HG03432 (cell line): ENCODE data around the gene PSPN.
"Not testable (repeated sequence)": the region's sequence is repeated elsewhere in the genome, so short reads cannot be mapped to it uniquely, and the experiment has no call there.

Source experiments
- ATAC-seq: cut with Tn5 transposase; IDR thresholded peaks from one replicate; pipeline ENCODE4 v1.9.1; 2021; ENCODE audit warnings: mild to moderate bottlenecking, moderate library complexity; ENCODE audit not compliant: unreplicated experiment

The PSPN gene

DNA sequence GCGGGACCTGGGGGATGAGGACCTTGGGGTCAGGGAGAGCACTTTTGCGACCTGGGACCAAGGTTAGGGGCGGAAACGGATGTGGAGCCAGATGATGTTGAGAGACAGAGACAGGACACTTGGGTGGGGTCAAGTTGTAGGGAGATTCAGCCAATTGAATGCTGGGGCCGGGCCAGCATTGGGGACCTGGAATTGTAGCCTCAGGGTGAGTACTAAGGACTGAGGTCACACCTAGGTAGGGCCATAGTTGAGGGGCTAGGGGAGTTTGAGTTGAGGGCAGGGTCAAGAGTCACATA is 2.0 kb downstream of the PSPN start:
- ATAC-seq: no peak

DNA sequence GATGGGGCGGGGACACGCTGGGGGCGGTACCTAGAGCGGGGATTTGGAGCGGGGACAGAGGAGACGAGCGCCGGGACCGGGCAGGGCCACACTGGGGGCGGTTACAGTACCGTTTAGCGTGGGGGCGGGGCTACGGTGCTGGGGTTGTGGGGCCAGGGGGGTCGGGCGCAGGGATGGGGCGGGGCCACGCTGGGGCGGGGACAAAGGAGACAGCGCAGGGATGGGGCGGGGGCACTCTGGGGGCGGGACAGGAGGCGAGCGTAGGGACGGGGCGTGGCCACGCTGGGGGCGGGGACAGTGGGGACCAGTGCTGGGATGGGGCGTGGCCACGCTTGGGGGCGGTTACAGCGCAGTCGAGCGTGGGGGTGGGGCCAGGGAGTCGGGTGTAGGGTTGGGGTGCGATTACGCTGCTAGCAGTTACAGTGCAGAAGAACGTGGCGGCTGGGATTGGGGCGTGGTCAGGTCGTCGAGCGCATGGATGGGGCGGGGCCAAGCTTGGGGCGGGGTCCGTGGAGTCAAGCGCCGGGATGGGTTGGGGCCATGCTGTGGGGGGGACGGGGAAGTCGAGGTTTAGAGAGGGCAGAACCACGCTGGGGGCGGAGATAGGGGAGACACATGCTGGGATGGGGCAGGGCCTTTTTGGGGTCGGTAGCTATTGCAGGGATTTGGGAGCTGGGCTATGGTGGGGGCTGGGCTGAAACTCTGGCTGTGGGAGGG is 2.5 kb downstream of the PSPN start:
- ATAC-seq: peak; percentile 54

DNA sequence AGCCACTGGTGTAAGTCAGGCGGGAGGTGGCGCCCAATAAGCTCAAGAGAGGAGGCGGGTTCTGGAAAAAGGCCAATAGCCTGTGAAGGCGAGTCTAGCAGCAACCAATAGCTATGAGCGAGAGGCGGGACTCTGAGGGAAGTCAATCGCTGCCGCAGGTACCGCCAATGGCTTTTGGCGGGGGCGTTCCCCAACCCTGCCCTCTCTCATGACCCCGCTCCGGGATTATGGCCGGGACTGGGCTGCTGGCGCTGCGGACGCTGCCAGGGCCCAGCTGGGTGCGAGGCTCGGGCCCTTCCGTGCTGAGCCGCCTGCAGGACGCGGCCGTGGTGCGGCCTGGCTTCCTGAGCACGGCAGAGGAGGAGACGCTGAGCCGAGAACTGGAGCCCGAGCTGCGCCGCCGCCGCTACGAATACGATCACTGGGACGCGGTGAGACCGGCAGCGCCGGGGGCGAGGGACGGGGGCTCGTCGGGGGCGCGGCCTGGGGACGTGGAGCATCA is 3.1 kb downstream of the PSPN start, which contains the start of gene ALKBH7:
Gene ALKBH7, plus strand, starts transcription at position 201 of the 502 bp plus-strand sequence. Its CDS starts 27 bp downstream, at position 228.
- peak; percentile 78 for ATAC-seq

DNA sequence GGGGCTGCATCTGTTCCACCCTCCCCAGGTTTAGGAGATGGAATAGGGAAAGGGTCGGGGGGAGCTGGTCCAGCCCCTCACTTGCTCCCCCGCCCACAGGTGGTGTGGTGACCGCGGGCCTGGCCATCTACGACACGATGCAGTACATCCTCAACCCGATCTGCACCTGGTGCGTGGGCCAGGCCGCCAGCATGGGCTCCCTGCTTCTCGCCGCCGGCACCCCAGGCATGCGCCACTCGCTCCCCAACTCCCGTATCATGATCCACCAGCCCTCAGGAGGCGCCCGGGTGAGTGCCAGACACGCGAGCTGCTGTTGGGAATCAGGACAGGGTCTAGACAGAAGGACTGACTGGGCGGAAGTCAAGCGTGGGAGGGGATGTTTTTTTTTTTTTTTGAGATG is 11.4 kb downstream of the PSPN start:
- no peak for ATAC-seq

DNA sequence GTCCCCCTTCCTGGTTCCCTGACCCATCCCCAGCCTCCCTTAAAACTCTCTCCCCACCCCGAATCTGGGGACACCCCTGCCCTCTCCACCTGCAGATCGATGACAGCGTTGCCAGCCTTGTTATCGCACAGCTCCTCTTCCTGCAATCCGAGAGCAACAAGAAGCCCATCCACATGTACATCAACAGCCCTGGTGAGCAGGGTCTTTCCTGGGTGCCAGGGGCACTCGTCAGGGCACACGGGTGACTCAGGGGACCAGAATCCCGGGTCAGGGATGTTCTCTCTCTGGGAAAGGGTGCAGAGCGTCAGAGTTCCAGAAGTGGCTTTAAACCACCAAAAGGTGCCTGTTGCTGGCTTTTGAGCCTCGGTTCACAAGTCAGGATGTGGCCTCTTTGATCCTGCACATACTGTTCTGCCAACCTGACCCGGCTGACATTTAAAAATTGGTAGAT is 13.4 kb downstream of the PSPN start:
- no peak for ATAC-seq

DNA sequence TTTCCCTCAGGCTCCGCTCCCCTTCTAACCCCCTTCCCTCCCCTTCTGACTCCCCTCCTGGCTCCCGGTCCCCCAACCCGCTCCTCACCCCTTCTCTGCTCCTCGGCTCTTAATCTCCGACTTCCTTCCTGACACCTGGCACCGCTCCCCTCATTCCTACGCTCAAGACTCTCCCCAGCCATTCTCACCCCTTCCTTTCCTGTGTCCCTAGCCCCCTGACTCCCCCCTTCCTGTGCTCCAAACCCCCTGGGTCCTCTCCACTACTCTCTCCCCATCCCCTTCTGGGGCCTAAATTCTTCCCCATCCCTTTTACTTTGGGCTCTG is 13.7 kb downstream of the PSPN start:
- ATAC-seq: no peak

DNA sequence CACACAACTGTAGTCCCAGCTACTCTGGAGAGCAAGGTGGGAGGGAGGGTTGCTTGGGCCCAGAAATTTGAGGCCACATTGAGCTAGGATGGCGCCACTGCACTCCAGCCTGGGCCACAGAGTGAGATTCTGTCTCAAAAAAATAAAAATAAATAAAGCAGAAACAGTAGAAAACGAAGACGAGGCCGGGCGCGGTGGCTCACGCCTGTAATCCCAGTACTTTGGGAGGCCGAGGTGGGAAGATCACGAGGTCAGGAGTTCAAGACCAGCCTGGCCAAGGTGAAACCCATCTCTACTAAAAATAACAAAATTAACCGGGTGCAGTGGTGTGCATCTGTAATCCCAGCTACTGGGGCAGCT is 14.9 kb downstream of the PSPN start:
- not testable (repeated sequence) for ATAC-seq

DNA sequence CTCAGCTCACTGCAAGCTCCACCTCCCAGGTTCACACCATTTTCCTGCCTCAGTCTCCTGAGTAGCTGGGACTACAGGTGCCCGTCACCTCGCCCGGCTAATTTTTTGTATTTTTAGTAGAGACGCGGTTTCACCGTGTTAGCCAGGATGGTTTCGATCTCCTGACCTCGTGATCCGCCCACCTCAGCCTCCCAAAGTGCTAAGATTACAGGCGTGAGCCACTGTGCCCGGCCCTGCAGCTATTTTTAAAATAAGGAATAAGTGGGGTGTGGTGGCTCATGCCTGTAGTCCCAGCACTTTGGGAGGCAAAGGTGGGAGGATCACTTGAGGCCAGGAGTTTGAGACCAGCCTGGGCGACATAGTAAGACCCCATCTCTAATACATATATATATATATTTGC is 15.3 kb downstream of the PSPN start:
- not testable (repeated sequence) for ATAC-seq

DNA sequence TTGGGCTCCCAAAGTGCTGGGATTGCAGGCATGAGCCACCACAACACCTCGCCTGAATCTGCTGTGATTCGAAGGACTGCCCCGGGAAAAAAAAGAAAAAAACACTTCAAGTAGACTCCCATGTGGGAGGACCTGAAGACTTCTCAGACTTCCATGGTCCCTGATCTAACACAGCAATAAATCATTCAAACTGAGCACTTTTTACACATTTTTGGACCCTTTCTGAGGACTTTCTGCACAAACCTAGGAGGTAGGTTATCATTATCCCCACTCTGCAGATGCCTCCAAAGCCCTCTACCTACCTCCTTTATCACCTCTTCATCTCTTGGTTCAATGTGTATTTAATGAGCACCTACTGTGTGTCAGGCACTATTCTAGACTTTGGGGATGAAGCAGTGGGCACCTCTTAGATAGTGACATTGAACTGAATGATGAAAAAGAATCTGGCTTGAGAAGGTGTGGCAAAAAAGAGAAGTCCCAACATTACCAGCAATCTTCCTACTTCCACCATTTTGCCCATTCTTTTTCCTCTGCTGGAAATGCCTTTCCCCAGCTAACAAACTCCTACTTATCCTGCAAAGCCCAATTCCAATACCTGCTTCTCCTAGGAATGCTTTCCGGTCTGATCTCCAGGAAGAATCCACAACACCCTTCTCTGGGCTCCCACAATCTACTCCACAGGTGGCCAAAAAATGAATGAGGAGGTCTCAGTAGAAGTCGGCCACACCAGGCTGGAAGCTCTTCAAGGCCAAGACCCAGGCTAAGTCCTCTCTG is 16.0 kb downstream of the PSPN start:
- no peak for ATAC-seq

DNA sequence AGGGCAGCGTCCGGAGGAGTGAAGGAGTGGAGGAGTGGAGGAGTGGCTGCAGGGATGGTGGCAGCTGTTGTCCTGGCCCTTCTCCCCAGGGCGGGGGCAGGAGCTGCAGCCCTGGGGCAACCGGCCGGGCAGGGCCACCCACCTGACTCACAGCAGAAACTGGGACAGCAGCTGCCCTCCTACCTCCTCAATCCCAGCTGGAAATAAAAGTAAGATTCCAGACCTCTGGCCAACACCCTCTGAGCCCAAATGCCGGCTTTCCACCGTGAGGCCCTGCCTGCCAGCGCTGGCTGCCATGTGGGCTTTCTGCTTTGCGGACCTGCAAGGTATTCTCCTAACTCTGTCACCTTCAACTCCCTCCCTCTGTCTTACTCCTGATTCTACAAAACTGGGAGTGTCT is 17.7 kb downstream of the PSPN start:
- no peak for ATAC-seq

DNA sequence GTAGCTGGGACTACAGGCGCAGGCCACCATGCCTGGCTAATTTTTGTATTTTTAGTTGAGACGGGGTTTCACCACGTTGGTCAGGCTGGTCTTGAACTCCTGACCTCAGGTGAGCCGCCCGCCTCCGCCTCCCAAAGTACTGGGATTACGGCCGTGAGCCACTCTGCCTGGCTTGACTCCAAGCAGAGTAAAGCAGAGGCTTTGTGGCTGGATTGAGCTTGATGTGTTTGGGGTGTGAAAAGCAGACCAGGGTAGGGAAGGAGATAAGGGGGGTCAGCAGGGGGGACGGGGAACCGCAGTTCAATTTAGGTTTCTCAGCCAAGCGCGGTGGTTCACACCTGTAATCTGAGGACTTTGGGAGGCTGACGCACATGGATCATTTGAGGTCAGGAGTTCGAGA is 18.6 kb downstream of the PSPN start:
- no peak for ATAC-seq

DNA sequence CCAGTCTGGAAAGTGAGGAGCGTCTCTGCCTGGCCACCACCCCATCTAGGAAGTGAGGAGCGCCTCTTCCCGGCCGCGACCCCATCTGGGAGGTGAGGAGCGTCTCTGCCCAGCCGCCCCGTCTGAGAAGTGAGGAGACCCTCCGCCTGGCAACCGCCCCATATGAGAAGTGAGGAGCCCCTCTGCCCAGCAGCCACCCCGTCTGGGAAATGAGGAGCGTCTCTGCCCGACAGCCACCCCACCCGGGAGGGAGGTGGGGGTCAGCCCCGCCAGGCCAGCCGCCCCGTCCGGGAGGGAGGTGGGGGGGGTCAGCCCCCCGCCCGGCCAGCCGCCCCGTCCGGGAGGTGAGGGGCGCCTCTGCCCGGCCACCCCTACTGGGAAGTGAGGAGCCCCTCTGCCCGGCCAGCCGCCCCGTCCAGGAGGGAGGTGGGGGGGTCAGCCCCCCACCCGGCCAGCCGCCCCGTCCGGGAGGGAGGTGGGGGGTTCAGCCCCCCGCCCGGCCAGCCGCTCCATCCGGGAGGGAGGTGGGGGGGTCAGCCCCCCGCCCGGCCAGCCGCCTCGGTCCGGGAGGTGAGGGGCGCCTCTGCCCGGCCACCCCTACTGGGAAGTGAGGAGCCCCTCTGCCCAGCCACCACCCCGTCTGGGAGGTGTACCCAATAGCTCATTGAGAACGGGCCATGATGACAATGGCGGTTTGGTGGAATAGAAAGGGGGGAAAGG is 20.3 kb downstream of the PSPN start:
- ATAC-seq: not testable (repeated sequence)

DNA sequence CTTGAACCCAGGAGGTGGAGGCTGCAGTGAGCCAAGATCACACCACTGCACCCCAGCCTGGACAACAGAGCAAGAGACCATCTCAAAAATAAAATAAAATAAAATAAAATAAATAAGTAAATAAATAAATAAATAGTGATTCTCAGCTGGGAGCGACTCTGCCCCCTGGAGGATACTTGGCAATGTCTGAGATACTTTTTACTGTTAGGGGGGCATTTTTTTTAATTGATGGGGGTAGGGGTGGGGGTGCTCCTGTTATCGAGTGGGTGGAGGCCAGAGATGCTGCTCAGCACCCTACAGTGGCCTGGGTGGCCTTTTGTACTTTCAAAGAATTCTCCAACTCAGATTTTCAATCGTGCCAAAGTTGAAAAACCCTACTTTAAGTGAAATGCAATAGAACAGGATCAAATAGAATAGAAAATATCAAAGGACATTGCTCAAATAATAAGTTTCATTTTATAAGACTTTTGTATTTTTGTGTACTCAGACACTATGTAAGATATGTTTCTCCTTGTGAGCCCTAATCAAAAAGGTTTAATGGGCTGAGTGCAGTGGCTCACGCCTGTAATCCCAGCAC is 21.5 kb downstream of the PSPN start:
- no peak for ATAC-seq

DNA sequence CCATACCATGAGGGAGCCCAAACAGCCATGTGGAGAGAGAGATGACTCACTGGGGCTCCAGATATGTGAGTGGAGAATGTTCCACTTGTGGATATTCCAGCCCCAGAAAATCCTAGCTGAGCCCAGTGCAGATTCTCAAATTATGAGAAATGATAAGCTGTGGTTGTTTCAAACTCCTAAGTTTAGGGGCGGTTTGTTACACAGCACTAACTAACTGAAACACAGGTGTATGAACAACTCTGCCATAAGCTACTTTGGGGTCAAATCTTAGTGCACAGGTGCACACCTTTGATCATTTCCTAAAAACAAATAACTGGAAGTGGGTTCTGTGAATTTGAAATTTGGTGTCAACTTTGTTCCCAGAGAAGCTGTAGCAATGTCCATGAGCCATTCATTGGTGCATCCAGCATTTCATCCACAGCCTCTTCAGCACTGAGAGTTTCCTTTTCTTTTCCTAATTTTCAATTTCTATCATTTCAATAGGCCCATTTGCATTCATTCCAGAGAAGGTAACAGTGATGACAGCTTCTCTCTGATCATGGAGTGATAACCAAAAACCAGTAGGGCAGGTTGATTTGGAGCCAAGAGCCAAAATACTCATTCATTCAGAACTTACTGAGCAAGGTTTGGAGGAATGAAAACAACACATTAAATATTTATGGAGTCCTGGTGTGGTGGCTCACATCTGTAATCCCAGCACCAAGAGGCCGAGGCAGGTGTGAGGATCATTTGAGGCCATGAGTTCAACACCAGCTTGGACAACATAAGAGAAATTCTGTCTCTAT is 23.2 kb downstream of the PSPN start:
- no peak for ATAC-seq

DNA sequence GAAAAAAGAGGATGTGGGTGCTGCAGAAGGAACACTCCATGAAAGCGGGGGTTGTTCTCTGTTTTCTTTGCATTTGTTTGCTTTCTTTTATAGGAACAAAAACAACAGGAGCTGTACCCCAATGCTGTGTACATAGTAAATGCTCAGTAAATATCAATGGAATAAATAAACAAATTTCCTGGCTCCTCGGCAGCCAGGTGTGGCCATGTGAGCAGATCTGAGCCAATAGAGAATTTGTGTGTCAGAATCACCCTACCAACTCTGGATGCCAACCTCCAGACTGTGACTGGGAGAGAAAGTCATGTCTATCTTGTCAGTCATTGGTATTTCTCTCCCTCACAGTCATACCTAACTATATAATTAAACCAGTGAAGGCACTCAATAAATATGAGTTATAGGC is 25.0 kb downstream of the PSPN start:
- no peak for ATAC-seq

DNA sequence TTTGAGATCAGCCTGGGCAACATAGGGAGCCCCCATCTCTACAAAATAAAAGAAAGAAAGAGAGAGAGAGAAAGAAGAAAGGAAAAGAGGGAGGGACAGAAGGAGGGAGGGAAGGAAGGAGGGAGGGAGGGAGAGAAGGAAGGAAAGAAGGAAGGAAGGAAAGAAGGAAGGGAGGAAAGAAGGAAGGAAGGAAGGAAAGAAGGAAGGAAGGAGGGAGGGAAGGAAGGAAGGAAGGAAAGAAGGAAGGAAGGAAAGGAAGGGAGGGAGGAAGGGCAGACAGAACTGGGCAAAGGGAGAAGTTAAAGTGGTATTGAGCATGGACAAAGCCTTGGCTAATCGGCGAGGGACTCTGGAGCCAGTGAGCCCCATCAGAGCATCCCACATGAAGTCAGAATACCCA is 26.5 kb downstream of the PSPN start:
- not testable (repeated sequence) for ATAC-seq

DNA sequence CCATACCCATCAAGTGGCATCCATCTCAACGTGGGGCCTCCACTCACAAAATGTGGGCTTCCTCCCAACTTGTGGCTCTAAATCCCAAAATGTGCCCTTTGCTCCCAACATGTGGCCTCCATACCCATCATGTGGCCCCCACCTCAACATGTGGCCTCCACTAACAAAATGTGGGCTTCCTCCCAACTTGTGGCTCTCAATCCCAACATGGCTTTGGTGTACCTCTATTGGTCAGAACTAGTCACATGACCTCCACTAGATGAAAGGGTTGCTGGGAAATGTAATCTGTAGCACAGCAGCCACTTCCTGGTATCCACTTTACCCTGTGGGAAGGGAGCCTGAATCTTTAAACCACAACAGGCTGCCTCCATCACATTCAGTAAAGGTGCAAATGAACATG is 32.3 kb downstream of the PSPN start:
- ATAC-seq: no peak

DNA sequence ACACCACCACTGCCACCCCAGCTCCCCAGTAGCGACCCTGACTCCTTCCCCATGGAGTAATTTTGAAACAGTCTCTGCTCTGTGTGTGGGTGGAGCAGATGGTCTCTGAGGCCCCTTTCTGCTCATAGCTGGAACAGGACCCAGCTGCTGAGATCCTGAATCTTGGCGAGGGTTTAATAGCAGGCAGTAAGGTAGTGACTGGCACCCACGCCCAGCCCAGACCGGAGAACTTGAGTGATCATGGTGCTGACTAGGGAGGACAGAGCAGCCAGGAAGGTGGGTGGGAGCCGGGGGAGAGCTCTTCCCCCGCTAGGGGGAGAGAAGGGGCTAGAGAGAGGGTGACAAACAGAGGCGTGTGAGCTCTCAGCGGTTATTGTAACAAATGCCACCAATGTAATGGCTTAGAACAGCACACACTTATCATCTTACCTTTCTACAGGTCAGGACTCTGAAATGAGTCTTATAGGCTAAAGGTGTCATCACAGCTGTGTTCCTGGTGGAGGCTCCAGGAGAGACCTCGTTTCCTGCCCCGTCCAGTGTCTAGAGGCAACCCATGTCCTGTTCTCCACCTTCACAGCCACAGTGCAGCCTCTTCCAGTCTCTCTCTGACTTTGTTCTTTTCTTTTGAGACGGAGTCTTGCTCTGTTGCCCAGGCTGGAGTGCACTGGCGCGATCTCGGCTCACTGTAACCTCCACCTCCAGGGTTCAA is 35.1 kb downstream of the PSPN start:
- ATAC-seq: no peak

DNA sequence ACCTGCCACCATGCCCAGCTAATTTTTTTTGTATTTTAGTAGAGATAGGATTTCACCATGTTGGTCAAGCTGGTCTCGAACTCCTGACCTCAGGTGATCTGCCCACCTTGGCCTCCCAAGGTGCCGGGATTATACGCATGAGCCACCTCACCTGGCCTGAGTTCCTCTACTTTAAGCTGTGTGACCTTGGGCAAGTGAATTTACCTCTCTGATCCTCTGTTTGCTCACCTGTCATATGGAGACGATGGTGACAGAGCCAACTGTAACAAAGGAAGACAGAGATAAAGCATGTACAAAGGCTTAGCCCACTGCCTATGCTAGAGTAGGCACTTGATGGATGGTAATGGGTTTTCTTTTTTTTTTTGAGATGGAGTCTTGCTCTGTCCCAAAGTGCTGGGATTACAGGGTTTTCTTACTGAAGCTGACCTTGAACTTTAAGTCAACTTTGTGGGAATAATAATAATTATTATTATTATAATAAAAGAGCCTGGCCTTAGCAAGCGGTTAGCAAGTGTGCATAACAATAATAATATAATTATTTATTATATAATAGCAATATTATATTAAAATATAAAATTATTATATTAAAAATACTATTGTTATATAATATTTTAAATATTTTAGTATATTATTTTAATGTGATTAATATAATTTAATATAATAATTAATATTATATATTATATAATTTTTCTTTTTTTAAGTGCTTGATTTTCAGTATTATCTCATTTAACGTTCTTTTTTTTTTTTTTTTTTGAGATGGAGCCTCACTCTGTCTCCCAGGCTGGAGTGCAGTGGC is 41.0 kb downstream of the PSPN start:
- ATAC-seq: no peak
